EH (cell line): ENCODE measurements around the gene ARPIN.
"Not testable (repeated sequence)": the region's sequence is repeated elsewhere in the genome, so short reads cannot be mapped to it uniquely, and the experiment has no call there.

Experiments
- DNase-seq: peaks from one replicate; pipeline ENCODE4 v3.0.0-alpha.2; 2015; ENCODE audit warnings: low read depth

ARPIN gene

GRCh38 chr15:89877083-89877425 is 35.7 kb downstream of the ARPIN start:
- no peak for DNase-seq

- no peak for DNase-seq
Measured at GRCh38 chr15:89876396-89877082, 36.2 kb downstream of the ARPIN start.

- no peak for DNase-seq
Measured at GRCh38 chr15:89875741-89876140, 37.0 kb downstream of the ARPIN start.

- peak; percentile 77 for DNase-seq
Measured at GRCh38 chr15:89874926-89875564, 37.7 kb downstream of the ARPIN start.

- DNase-seq, result no peak
Measured at GRCh38 chr15:89870688-89871288, 42.0 kb downstream of the ARPIN start.

- DNase-seq, result no peak
Measured at GRCh38 chr15:89870006-89870405, 42.7 kb downstream of the ARPIN start.

- DNase-seq, result not testable (repeated sequence)
Measured at GRCh38 chr15:89869490-89869889, 43.3 kb downstream of the ARPIN start.

GRCh38 chr15:89864958-89865739 is 47.6 kb downstream of the ARPIN start:
- no peak for DNase-seq

- DNase-seq, result no peak
Measured at GRCh38 chr15:89863918-89864317, 48.8 kb downstream of the ARPIN start.

- DNase-seq, result no peak
Measured at GRCh38 chr15:89860891-89861290, 51.9 kb downstream of the ARPIN start.

- DNase-seq, result no peak
Measured at GRCh38 chr15:89860431-89860830, 52.3 kb downstream of the ARPIN start.

GRCh38 chr15:89858661-89859458 is 53.9 kb downstream of the ARPIN start:
- DNase-seq, result no peak

- DNase-seq, result no peak
Measured at GRCh38 chr15:89857673-89858072, 55.1 kb downstream of the ARPIN start.

- DNase-seq, result no peak
Measured at GRCh38 chr15:89855948-89856347, 56.8 kb downstream of the ARPIN start.

- not testable (repeated sequence) for DNase-seq
Measured at GRCh38 chr15:89854863-89855262, 57.9 kb downstream of the ARPIN start.

- no peak for DNase-seq
Measured at GRCh38 chr15:89852342-89852995, 60.3 kb downstream of the ARPIN start.

GRCh38 chr15:89851673-89852341 is 60.9 kb downstream of the ARPIN start:
- DNase-seq, result no peak

GRCh38 chr15:89848970-89849292 is 63.8 kb downstream of the ARPIN start:
- DNase-seq, result no peak

- no peak for DNase-seq
Measured at GRCh38 chr15:89847101-89847500, 65.7 kb downstream of the ARPIN start.

GRCh38 chr15:89845305-89845893 is 67.4 kb downstream of the ARPIN start:
- DNase-seq, result peak; percentile 92
